ENCODE data around the gene SHANK1. TPM values are rescaled to one million over a fixed set of nuclear protein-coding genes. Genes with fewer than 3 reads are reported as not detected.
A peak's percentile ranks its signal among the peaks of the same experiment; 100 is the strongest.

SHANK1 gene
- total RNA-seq, 2 experiments from 2014 or later = not detected

GRCh38 chr19:50640368-50640767 is 79.2 kb downstream of the SHANK1 start:
- Mint-ChIP-seq H3K27me3 (peaks cover 46% of the 10 kb centered on the region), H3K36me3 (peaks cover 2% of the 10 kb centered on the region), H3K9me3 (peaks cover 8% of the 10 kb centered on the region), H3K4me3 (no peak overlapping the region), H3K27ac (no peak overlapping the region), H3K4me1 (ENCODE audit: low read depth) (peaks cover 3% of the 10 kb centered on the region)
- POLR2A ChIA-PET = no interaction called here
- CTCF ChIA-PET = no interaction called here
- intact Hi-C loops (cut with micrococcal nuclease) = no loop called here
- no peak for DNase-seq

- peak within 1 kb of the TSS; percentile 10 for H3K4me3 Mint-ChIP-seq
- peaks cover 4% of the 10 kb centered on the region for H3K36me3 Mint-ChIP-seq
- H3K27me3 Mint-ChIP-seq = peaks cover 49% of the 10 kb centered on the region
- POLR2A ChIA-PET = no interaction called here
- peaks cover 3% of the 10 kb centered on the region for H3K4me1 Mint-ChIP-seq (ENCODE audit: low read depth)
- no peak within 1 kb of the TSS for H3K27ac Mint-ChIP-seq
- intact Hi-C loops (cut with micrococcal nuclease) = no loop called here
- CTCF ChIA-PET = no interaction called here
- H3K9me3 Mint-ChIP-seq = peaks cover 13% of the 10 kb centered on the region
- peak; percentile 30 for DNase-seq
Measured at GRCh38 chr19:50639121-50640112, 80.2 kb downstream of the SHANK1 start, which contains the start of gene SYT3. Gene SYT3 (minus strand): TSS chr19:50639881. CDS start chr19:50637411, 2,470 bp downstream.

GRCh38 chr19:50638600-50638999 is 81.0 kb downstream of the SHANK1 start:
- intact Hi-C loops (cut with micrococcal nuclease) = no loop called here
- Mint-ChIP-seq H3K27ac (no peak overlapping the region), H3K4me3 (no peak overlapping the region), H3K27me3 (peaks cover 50% of the 10 kb centered on the region), H3K36me3 (peaks cover 4% of the 10 kb centered on the region), H3K9me3 (peaks cover 21% of the 10 kb centered on the region), H3K4me1 (ENCODE audit: low read depth) (peaks cover 3% of the 10 kb centered on the region)
- DNase-seq = no peak
- ChIA-PET CTCF (no interaction called here), POLR2A (no interaction called here)

- Mint-ChIP-seq H3K27me3 (peaks cover 45% of the 10 kb centered on the region), H3K4me1 (ENCODE audit: low read depth) (peaks cover 3% of the 10 kb centered on the region), H3K27ac (no peak overlapping the region), H3K9me3 (peaks cover 28% of the 10 kb centered on the region), H3K36me3 (peaks cover 4% of the 10 kb centered on the region), H3K4me3 (no peak overlapping the region)
- intact Hi-C loops (cut with micrococcal nuclease) = no loop called here
- DNase-seq = no peak
- CTCF ChIA-PET = no interaction called here
- POLR2A ChIA-PET = no interaction called here
Measured at GRCh38 chr19:50636317-50637085, 83.1 kb downstream of the SHANK1 start.

GRCh38 chr19:50633973-50634372 is 85.6 kb downstream of the SHANK1 start:
- ChIA-PET POLR2A (no interaction called here), CTCF (interaction anchor here (1.2 kb wide), 1 partner anchor 78 kb away, joined by 3 read pairs; no protein-coding TSS in a partner anchor)
- peaks cover 3% of the 10 kb centered on the region for H3K4me1 Mint-ChIP-seq (ENCODE audit: low read depth)
- no peak for DNase-seq
- H3K9me3 Mint-ChIP-seq = peaks cover 28% of the 10 kb centered on the region
- intact Hi-C loops (cut with micrococcal nuclease) = no loop called here
- H3K27ac Mint-ChIP-seq = no peak overlapping the region
- peaks cover 39% of the 10 kb centered on the region for H3K27me3 Mint-ChIP-seq
- peaks cover 4% of the 10 kb centered on the region for H3K36me3 Mint-ChIP-seq
- no peak overlapping the region for H3K4me3 Mint-ChIP-seq

- Mint-ChIP-seq H3K9me3 (peaks cover 28% of the 10 kb centered on the region), H3K27me3 (peaks cover 36% of the 10 kb centered on the region), H3K4me1 (ENCODE audit: low read depth) (no peaks in the 10 kb centered on the region), H3K27ac (no peak overlapping the region), H3K36me3 (peaks cover 4% of the 10 kb centered on the region), H3K4me3 (no peak overlapping the region)
- ChIA-PET POLR2A (no interaction called here), CTCF (interaction anchor here (1.2 kb wide), 1 partner anchor 77 kb away, joined by 3 read pairs; no protein-coding TSS in a partner anchor)
- intact Hi-C loops (cut with micrococcal nuclease) = no loop called here
- DNase-seq = no peak
Measured at GRCh38 chr19:50633359-50633758, 86.2 kb downstream of the SHANK1 start.

GRCh38 chr19:50632151-50632835 is 87.3 kb downstream of the SHANK1 start:
- H3K4me3 Mint-ChIP-seq = no peak overlapping the region
- CTCF ChIA-PET = no interaction called here
- H3K27me3 Mint-ChIP-seq = peaks cover 27% of the 10 kb centered on the region

GRCh38 chr19:50629801-50630200 is 89.8 kb downstream of the SHANK1 start:
- Mint-ChIP-seq H3K9me3 (peaks cover 16% of the 10 kb centered on the region), H3K36me3 (no peaks in the 10 kb centered on the region), H3K4me3 (no peak overlapping the region), H3K27me3 (peaks cover 12% of the 10 kb centered on the region), H3K4me1 (ENCODE audit: low read depth) (no peaks in the 10 kb centered on the region), H3K27ac (no peak overlapping the region)
- ChIA-PET POLR2A (no interaction called here), CTCF (no interaction called here)
- intact Hi-C loops (cut with micrococcal nuclease) = no loop called here
- DNase-seq = no peak

More at GRCh38 chr19:50632151-50632835, 87.3 kb downstream of the SHANK1 start:
- Mint-ChIP-seq H3K9me3 (peaks cover 28% of the 10 kb centered on the region), H3K4me1 (ENCODE audit: low read depth) (no peaks in the 10 kb centered on the region), H3K36me3 (peaks cover 4% of the 10 kb centered on the region), H3K27ac (no peak overlapping the region)
- POLR2A ChIA-PET = no interaction called here
- intact Hi-C loops (cut with micrococcal nuclease) = no loop called here
- DNase-seq = no peak

GRCh38 chr19:50629194-50629593 is 90.4 kb downstream of the SHANK1 start:
- no peak overlapping the region for H3K4me3 Mint-ChIP-seq
- no peak for DNase-seq
- ChIA-PET POLR2A (no interaction called here), CTCF (no interaction called here)
- no peaks in the 10 kb centered on the region for H3K36me3 Mint-ChIP-seq
- intact Hi-C loops (cut with micrococcal nuclease) = no loop called here
- no peaks in the 10 kb centered on the region for H3K4me1 Mint-ChIP-seq (ENCODE audit: low read depth)
- H3K27me3 Mint-ChIP-seq = peaks cover 12% of the 10 kb centered on the region
- no peak overlapping the region for H3K27ac Mint-ChIP-seq
- H3K9me3 Mint-ChIP-seq = peaks cover 13% of the 10 kb centered on the region

GRCh38 chr19:50628551-50628950 is 91.1 kb downstream of the SHANK1 start:
- Mint-ChIP-seq H3K9me3 (peaks cover 6% of the 10 kb centered on the region), H3K27ac (no peak overlapping the region), H3K36me3 (no peaks in the 10 kb centered on the region), H3K4me1 (ENCODE audit: low read depth) (no peaks in the 10 kb centered on the region), H3K4me3 (no peak overlapping the region), H3K27me3 (peaks cover 11% of the 10 kb centered on the region)
- DNase-seq = no peak
- intact Hi-C loops (cut with micrococcal nuclease) = no loop called here
- POLR2A ChIA-PET = no interaction called here
- CTCF ChIA-PET = no interaction called here

- POLR2A ChIA-PET = no interaction called here
- intact Hi-C loops (cut with micrococcal nuclease) = no loop called here
- no peak overlapping the region for H3K4me3 Mint-ChIP-seq
- no peaks in the 10 kb centered on the region for H3K36me3 Mint-ChIP-seq
- DNase-seq = no peak
- CTCF ChIA-PET = no interaction called here
- H3K9me3 Mint-ChIP-seq = peaks cover 2% of the 10 kb centered on the region
- no peaks in the 10 kb centered on the region for H3K4me1 Mint-ChIP-seq (ENCODE audit: low read depth)
- no peak overlapping the region for H3K27ac Mint-ChIP-seq
- H3K27me3 Mint-ChIP-seq = peaks cover 11% of the 10 kb centered on the region
Measured at GRCh38 chr19:50628146-50628545, 91.5 kb downstream of the SHANK1 start.

GRCh38 chr19:50626795-50627194 is 92.8 kb downstream of the SHANK1 start:
- CTCF ChIA-PET = no interaction called here
- H3K4me3 Mint-ChIP-seq = no peak overlapping the region
- intact Hi-C loops (cut with micrococcal nuclease) = no loop called here
- POLR2A ChIA-PET = no interaction called here
- H3K4me1 Mint-ChIP-seq (ENCODE audit: low read depth) = no peaks in the 10 kb centered on the region
- H3K27me3 Mint-ChIP-seq = peaks cover 9% of the 10 kb centered on the region
- H3K36me3 Mint-ChIP-seq = no peaks in the 10 kb centered on the region
- H3K27ac Mint-ChIP-seq = no peak overlapping the region
- no peaks in the 10 kb centered on the region for H3K9me3 Mint-ChIP-seq
- DNase-seq = no peak
